Natural killer cell (primary cell): ENCODE results near the gene FRMD3. TPM values are rescaled to one million over a fixed set of nuclear protein-coding genes. Genes with fewer than 3 reads are reported as not detected.

Experiments
- ATAC-seq, 3 donors: fragments of 150-1000 bp in 2 of 3; fragments of 200-7000 bp in 1 of 3; cut with Tn5 transposase; 1 replicate in 1 of 3; 2 replicates in 2 of 3; pipeline ENCODE4 v1.10.0; 2021; ENCODE audit warnings: mild to moderate bottlenecking in 2 of 3, moderate library complexity in 2 of 3
- DNase-seq, 2 donors: peaks; one replicate each; pipeline versions ENCODE4 v3.0.0 to v3.0.0-alpha.2; 2013 to 2021; ENCODE audit warnings: mixed read lengths in 1 of 2
- H3K27ac ChIP-seq: one replicate; pipeline ENCODE4 v1.5.1; 2013; ENCODE audit warnings: mild to moderate bottlenecking, low read length
- H3K27me3 ChIP-seq: one replicate; pipeline ENCODE4 v1.6.1; 2013; ENCODE audit warnings: low read length; ENCODE audit not compliant: control insufficient read depth, insufficient read depth
- H3K36me3 ChIP-seq: one replicate; pipeline ENCODE4 v1.6.1; 2013; ENCODE audit warnings: low read length; ENCODE audit not compliant: control insufficient read depth, insufficient read depth
- H3K4me1 ChIP-seq: one replicate; pipeline ENCODE4 v1.6.1; 2013; ENCODE audit warnings: low read length; ENCODE audit not compliant: control insufficient read depth, insufficient read depth
- H3K4me3 ChIP-seq: one replicate; pipeline ENCODE4 v1.5.1; 2013; ENCODE audit warnings: low read length
- H3K9me3 ChIP-seq: one replicate; pipeline ENCODE4 v1.6.1; 2013; ENCODE audit warnings: low read length; ENCODE audit not compliant: control insufficient read depth, insufficient read depth
- H3K27ac Mint-ChIP-seq, 2 donors: one replicate each; pipeline ENCODE4 v1.8.0; 2022; ENCODE audit warnings: mild to moderate bottlenecking in 2 of 2, mixed read lengths in 2 of 2, moderate library complexity in 1 of 2
- H3K27me3 Mint-ChIP-seq, 2 donors: one replicate each; pipeline ENCODE4 v1.8.0; 2022; ENCODE audit warnings: low read depth in 2 of 2, mixed read lengths in 2 of 2
- H3K36me3 Mint-ChIP-seq: one replicate; pipeline ENCODE4 v1.8.0; 2022; ENCODE audit warnings: mixed read lengths
- H3K4me1 Mint-ChIP-seq, 2 donors: one replicate each; pipeline ENCODE4 v1.8.0; 2022; ENCODE audit warnings: mixed read lengths in 2 of 2
- H3K4me3 Mint-ChIP-seq: one replicate; pipeline ENCODE4 v1.8.0; 2022; ENCODE audit warnings: mild to moderate bottlenecking, moderate library complexity, mixed read lengths
- H3K9me3 Mint-ChIP-seq, 2 donors: one replicate each; pipeline ENCODE4 v1.8.0; 2022; ENCODE audit warnings: mixed read lengths in 2 of 2
- WGBS: methylation state at CpG from one replicate; pipeline ENCODE4 v1.1.7; 2013; ENCODE audit warnings: missing lambda C conversion rate; ENCODE audit not compliant: insufficient coverage; 5-methylcytosine and 5-hydroxymethylcytosine counted together
- intact Hi-C: fragments of 100-400 bp; cut with micrococcal nuclease; formaldehyde crosslinking; loops from one replicate; pipeline ENCODE4 v1.14.2; 2022
- total RNA-seq, 4 donors: library from RNA; stranded (reverse); fragments of 120-200 nt in 1 of 4; gene quantifications; one replicate each; pipeline versions ENCODE4 v1.2.3 to v1.2.4, GENCODE V29; 2013 to 2022
- TF ChIP-seq, protein P1 (sequence below): fragments of 200-600 bp; IDR thresholded peaks from one replicate; pipeline ENCODE4 v1.8.0; 2022; ENCODE audit warnings: antibody characterized with exemption

The FRMD3 gene
- total RNA-seq, 3 donors from 2014 or later (not counting 1 experiment from before 2014, with no cell fraction given) = 1.2 to 2.4 (median 2.1) TPM

DNA sequence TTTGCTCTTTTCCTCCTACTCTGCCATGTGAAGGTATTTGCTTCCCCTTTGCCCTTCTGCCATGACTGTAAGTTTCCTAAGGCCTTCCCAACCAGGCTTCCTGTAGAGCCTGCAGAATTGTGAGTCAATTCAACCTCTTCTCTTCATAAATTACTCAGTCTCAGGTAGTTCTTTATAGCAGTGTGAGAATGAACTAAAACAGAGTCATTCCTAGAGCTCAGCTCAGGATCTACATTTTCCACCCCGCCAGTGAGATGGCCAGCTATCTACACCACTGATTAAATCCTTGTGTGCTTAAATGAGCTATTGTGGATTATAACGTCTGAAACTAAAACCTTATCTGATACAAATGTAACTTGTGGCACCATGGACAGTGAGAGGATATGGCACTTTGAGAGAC lies 55.0 kb downstream of the FRMD3 start:
- no peaks in the 10 kb centered on the region for H3K36me3 ChIP-seq
- Mint-ChIP-seq H3K4me3 (no peak overlapping the region), H3K27me3 (peaks cover 6 to 28% of the 10 kb centered on the region in 2 donors), H3K36me3 (no peaks in the 10 kb centered on the region), H3K9me3 (peaks cover 3 to 8% of the 10 kb centered on the region in 2 donors), H3K4me1 (no peaks in the 10 kb centered on the region), H3K27ac (no peak overlapping the region)
- H3K27ac ChIP-seq = no peak overlapping the region
- WGBS = 75% methylated on average over 2 of the region's 2 CpGs
- no peak for ATAC-seq
- H3K4me1 ChIP-seq = no peaks in the 10 kb centered on the region
- intact Hi-C loops = no loop called here
- TF ChIP-seq, protein P1, sequence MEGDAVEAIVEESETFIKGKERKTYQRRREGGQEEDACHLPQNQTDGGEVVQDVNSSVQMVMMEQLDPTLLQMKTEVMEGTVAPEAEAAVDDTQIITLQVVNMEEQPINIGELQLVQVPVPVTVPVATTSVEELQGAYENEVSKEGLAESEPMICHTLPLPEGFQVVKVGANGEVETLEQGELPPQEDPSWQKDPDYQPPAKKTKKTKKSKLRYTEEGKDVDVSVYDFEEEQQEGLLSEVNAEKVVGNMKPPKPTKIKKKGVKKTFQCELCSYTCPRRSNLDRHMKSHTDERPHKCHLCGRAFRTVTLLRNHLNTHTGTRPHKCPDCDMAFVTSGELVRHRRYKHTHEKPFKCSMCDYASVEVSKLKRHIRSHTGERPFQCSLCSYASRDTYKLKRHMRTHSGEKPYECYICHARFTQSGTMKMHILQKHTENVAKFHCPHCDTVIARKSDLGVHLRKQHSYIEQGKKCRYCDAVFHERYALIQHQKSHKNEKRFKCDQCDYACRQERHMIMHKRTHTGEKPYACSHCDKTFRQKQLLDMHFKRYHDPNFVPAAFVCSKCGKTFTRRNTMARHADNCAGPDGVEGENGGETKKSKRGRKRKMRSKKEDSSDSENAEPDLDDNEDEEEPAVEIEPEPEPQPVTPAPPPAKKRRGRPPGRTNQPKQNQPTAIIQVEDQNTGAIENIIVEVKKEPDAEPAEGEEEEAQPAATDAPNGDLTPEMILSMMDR = no peak
- no peaks in the 10 kb centered on the region for H3K9me3 ChIP-seq
- no peaks in the 10 kb centered on the region for H3K27me3 ChIP-seq
- no peak for DNase-seq
- no peak overlapping the region for H3K4me3 ChIP-seq

DNA sequence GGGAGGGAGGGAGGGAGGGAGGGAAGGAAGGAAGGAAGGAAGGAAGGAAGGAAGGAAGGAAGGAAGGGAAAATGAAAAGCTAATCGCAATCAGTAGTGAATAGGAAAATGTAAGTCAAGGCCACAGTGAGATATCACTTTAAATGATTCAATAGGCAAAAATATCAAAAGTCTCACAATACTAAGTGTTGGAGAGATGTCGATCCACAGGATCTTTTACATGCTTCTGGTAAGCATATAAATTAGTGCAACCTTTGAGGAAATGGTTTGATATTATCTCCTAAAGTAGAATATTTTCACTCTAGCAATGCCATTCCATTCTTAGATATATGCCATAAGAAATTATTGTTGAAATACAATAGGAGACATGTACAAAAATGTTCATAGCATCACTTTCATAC lies 58.4 kb downstream of the FRMD3 start:
- DNase-seq = no peak
- no peak overlapping the region for H3K4me3 ChIP-seq
- H3K27me3 ChIP-seq = no peaks in the 10 kb centered on the region
- no peaks in the 10 kb centered on the region for H3K9me3 ChIP-seq
- no peaks in the 10 kb centered on the region for H3K4me1 ChIP-seq
- intact Hi-C loops = no loop called here
- TF ChIP-seq, protein P1 = no peak
- peaks cover 3 to 8% of the 10 kb centered on the region in 2 donors for H3K9me3 Mint-ChIP-seq
- H3K4me3 Mint-ChIP-seq = no peak overlapping the region
- no peak for ATAC-seq
- H3K27ac ChIP-seq = no peak overlapping the region
- no peaks in the 10 kb centered on the region for H3K36me3 ChIP-seq
- H3K4me1 Mint-ChIP-seq = no peaks in the 10 kb centered on the region
- no peak overlapping the region for H3K27ac Mint-ChIP-seq
- H3K36me3 Mint-ChIP-seq = no peaks in the 10 kb centered on the region
- H3K27me3 Mint-ChIP-seq = peaks cover 8 to 27% of the 10 kb centered on the region in 2 donors
- WGBS = 100% methylated on average over 1 of the region's 2 CpGs

DNA sequence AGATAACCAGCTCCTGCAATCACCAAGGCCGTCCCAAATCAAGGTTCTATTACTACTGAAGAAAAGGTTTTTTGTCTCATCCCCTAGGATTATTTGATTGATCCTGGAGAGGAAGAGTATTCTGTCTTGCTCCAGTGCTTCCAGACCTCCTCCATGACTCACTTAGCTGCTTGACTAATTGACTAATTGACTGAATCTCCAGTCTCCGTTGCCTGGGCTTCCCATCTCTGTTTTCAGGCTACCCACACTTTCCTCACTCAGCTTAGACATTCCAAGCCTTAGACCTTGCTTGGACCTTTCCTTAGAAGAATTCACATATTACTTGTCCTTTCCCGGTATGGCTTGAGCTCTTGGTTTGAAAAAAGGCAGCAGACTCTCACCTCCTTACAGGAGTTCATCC lies 60.6 kb downstream of the FRMD3 start:
- intact Hi-C loops = no loop called here
- peaks cover 3 to 8% of the 10 kb centered on the region in 2 donors for H3K9me3 Mint-ChIP-seq

More for the DNA sequence above, 60.6 kb downstream of the FRMD3 start:
- H3K27me3 Mint-ChIP-seq = peaks cover 5 to 19% of the 10 kb centered on the region in 2 donors
- H3K4me3 Mint-ChIP-seq = no peak overlapping the region
- Histone ChIP-seq H3K4me3 (no peak overlapping the region), H3K9me3 (no peaks in the 10 kb centered on the region), H3K36me3 (no peaks in the 10 kb centered on the region), H3K27me3 (no peaks in the 10 kb centered on the region), H3K27ac (no peak overlapping the region), H3K4me1 (peaks cover 6% of the 10 kb centered on the region)
- no peaks in the 10 kb centered on the region for H3K36me3 Mint-ChIP-seq
- DNase-seq (no peak), ATAC-seq (no peak)
- TF ChIP-seq, protein P1 = no peak
- H3K27ac Mint-ChIP-seq = no peak overlapping the region
- peaks cover 14 to 15% of the 10 kb centered on the region in 2 donors for H3K4me1 Mint-ChIP-seq
- 75% methylated on average over 2 of the region's 3 CpGs for WGBS
